ENCODE data around the gene DMRTC2. TPM values are rescaled to one million over a fixed set of nuclear protein-coding genes. Genes with fewer than 3 reads are reported as not detected.

The DMRTC2 gene
- not detected for total RNA-seq (ENCODE audit: unreplicated experiment)
- long read RNA-seq, result 0 reads

DNA sequence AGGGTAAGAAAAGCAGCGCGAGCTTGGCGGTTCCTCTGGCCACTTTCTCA lies at the start of gene DMRTC2:
DMRTC2 (plus strand) TSS at position 42 of the 50 bp plus-strand sequence. CDS start 2,387 bp downstream, outside the sequence.
- H3K27me3 Mint-ChIP-seq (ENCODE audit: unreplicated experiment), result peaks cover 6% of the 10 kb centered on the region
- TF ChIP-seq, protein P1, sequence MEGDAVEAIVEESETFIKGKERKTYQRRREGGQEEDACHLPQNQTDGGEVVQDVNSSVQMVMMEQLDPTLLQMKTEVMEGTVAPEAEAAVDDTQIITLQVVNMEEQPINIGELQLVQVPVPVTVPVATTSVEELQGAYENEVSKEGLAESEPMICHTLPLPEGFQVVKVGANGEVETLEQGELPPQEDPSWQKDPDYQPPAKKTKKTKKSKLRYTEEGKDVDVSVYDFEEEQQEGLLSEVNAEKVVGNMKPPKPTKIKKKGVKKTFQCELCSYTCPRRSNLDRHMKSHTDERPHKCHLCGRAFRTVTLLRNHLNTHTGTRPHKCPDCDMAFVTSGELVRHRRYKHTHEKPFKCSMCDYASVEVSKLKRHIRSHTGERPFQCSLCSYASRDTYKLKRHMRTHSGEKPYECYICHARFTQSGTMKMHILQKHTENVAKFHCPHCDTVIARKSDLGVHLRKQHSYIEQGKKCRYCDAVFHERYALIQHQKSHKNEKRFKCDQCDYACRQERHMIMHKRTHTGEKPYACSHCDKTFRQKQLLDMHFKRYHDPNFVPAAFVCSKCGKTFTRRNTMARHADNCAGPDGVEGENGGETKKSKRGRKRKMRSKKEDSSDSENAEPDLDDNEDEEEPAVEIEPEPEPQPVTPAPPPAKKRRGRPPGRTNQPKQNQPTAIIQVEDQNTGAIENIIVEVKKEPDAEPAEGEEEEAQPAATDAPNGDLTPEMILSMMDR (IDR thresholded peaks at IDR 0.05; ENCODE audit: partially characterized antibody, unreplicated experiment), result no peak
- peaks cover 3% of the 10 kb centered on the region for H3K9me3 Mint-ChIP-seq (ENCODE audit: unreplicated experiment)
- no peaks in the 10 kb centered on the region for H3K4me1 Mint-ChIP-seq (ENCODE audit: low read depth, unreplicated experiment)
- H3K36me3 Mint-ChIP-seq (ENCODE audit: unreplicated experiment), result peaks cover 8% of the 10 kb centered on the region
- H3K4me3 Mint-ChIP-seq (ENCODE audit: unreplicated experiment), result no peak within 1 kb of the TSS
- DNase-seq, result no peak
- peak within 1 kb of the TSS; percentile 45 for H3K27ac Mint-ChIP-seq (ENCODE audit: unreplicated experiment)

DNA sequence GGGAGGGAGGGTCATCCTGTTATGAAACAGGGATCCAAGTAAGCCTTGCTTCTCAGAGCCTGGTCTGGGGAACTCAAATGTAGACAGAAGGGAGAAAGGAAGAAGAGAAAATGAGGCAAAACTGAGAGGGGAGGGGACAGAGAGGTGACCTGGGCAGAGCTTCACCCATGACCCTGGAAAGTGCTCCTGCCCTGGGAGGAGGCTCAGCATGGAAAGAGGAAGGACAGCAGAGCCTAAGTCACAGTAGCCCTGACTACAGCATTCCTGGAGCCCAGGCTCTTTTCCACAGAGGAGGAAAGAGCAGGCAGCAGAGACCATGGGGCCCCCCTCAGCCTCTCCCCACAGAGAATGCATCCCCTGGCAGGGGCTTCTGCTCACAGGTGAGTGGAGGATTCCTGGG lies 48.5 kb upstream of the DMRTC2 start, which contains the start of gene CEACAM3:
CEACAM3 (plus strand) TSS at position 226 of the 400 bp plus-strand sequence; CDS start at position 317, 91 bp downstream.
- Mint-ChIP-seq H3K36me3 (ENCODE audit: unreplicated experiment) (no peaks in the 10 kb centered on the region), H3K4me3 (ENCODE audit: unreplicated experiment) (no peak within 1 kb of the TSS), H3K27me3 (ENCODE audit: unreplicated experiment) (peaks cover 8% of the 10 kb centered on the region), H3K27ac (ENCODE audit: unreplicated experiment) (no peak within 1 kb of the TSS), H3K9me3 (ENCODE audit: unreplicated experiment) (peaks cover 2% of the 10 kb centered on the region), H3K4me1 (ENCODE audit: low read depth, unreplicated experiment) (peaks cover 5% of the 10 kb centered on the region)
- DNase-seq, result no peak
- TF ChIP-seq, protein P1 (IDR thresholded peaks at IDR 0.05; ENCODE audit: partially characterized antibody, unreplicated experiment), result no peak

DNA sequence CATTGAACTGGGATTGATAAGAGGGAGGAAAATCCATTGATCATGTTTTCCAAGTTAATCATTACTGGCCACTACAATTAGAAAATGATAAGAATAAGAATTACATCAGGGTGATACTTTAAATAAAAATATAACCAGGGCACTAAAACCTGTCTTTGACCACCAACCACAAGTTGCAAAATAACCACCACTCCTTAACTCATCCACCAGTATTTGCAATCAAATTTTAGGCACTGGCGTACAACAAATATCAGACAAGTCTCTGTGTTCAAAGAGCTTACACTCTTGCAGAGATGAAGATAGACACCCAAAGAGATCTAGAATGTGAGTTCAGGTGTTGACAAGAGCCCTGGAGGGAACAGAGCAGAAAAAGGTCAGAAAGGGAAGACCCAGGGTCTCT lies 47.9 kb upstream of the DMRTC2 start:
- no peak for DNase-seq
- TF ChIP-seq, protein P1 (IDR thresholded peaks at IDR 0.05; ENCODE audit: partially characterized antibody, unreplicated experiment), result no peak
- H3K9me3 Mint-ChIP-seq (ENCODE audit: unreplicated experiment), result peaks cover 2% of the 10 kb centered on the region
- H3K27ac Mint-ChIP-seq (ENCODE audit: unreplicated experiment), result no peak overlapping the region
- peaks cover 5% of the 10 kb centered on the region for H3K4me1 Mint-ChIP-seq (ENCODE audit: low read depth, unreplicated experiment)
- peaks cover 8% of the 10 kb centered on the region for H3K27me3 Mint-ChIP-seq (ENCODE audit: unreplicated experiment)
- no peaks in the 10 kb centered on the region for H3K36me3 Mint-ChIP-seq (ENCODE audit: unreplicated experiment)
- H3K4me3 Mint-ChIP-seq (ENCODE audit: unreplicated experiment), result no peak overlapping the region

DNA sequence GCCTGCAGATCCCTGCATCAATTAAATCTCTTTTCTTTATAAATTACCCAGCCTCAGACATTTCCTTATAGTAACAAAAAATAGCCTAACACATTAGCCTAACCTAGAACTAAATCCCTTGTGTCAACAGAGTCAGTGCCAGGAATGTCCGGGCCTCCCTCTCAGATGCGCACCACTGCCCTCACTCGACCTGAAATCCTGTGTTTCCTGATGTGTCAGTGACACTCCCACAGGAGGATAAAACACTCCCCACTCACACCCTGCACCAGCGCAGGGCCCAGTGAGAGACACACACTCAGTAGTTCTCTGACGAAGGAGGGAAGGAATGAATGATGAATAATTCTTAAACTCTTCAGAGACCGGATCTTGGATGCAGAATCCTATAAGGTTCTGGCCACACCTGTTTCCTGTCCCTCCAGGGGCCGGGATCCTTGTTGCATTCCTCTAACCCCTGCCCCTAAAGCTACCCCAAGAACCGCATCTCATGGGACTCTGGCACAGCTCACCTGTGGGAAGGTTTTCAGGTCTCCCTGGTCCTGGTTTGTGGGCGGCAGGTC lies 45.3 kb upstream of the DMRTC2 start:
- no peak overlapping the region for H3K27ac Mint-ChIP-seq (ENCODE audit: unreplicated experiment)
- peaks cover 8% of the 10 kb centered on the region for H3K27me3 Mint-ChIP-seq (ENCODE audit: unreplicated experiment)
- H3K4me1 Mint-ChIP-seq (ENCODE audit: low read depth, unreplicated experiment), result peaks cover 5% of the 10 kb centered on the region
- peaks cover 4% of the 10 kb centered on the region for H3K9me3 Mint-ChIP-seq (ENCODE audit: unreplicated experiment)
- H3K36me3 Mint-ChIP-seq (ENCODE audit: unreplicated experiment), result no peaks in the 10 kb centered on the region
- H3K4me3 Mint-ChIP-seq (ENCODE audit: unreplicated experiment), result peak overlapping the region; percentile 3
- TF ChIP-seq, protein P1 (IDR thresholded peaks at IDR 0.05; ENCODE audit: partially characterized antibody, unreplicated experiment), result no peak
- DNase-seq, result no peak

DNA sequence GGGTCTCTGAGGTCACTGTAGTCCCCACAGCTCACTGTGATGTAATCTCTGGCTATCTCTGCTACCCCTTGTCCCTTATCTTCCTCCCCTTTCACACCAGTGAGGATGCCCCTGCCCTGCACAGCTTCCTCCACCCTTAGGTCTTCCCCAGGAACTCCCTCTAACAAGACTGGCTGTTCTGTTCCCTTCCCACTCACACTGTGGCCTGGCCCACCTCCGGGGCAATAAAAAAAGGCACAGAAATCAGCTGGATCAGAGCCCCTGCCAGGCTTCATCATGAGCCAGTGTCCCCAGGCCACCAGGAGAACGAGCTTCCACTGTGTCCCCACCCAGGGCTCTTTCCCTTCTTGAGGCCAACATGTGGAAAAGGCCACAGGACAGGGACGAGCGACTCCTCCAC lies 43.8 kb upstream of the DMRTC2 start:
- Mint-ChIP-seq H3K4me3 (ENCODE audit: unreplicated experiment) (no peak overlapping the region), H3K9me3 (ENCODE audit: unreplicated experiment) (peaks cover 4% of the 10 kb centered on the region), H3K4me1 (ENCODE audit: low read depth, unreplicated experiment) (peaks cover 5% of the 10 kb centered on the region), H3K27me3 (ENCODE audit: unreplicated experiment) (peaks cover 10% of the 10 kb centered on the region), H3K36me3 (ENCODE audit: unreplicated experiment) (no peaks in the 10 kb centered on the region), H3K27ac (ENCODE audit: unreplicated experiment) (no peak overlapping the region)
- DNase-seq, result no peak
- TF ChIP-seq, protein P1 (IDR thresholded peaks at IDR 0.05; ENCODE audit: partially characterized antibody, unreplicated experiment), result no peak

Measured in glutamatergic neuron (in vitro differentiated cells).